H1 (cell line): ENCODE measurements around the gene CYP46A1. TPM values are rescaled to one million over a fixed set of nuclear protein-coding genes. Genes with fewer than 3 reads are reported as not detected.

ENCODE experiments used
- CTCF ChIA-PET: fragments of 300-600 bp; sonication (Branson Sonifier 250); formaldehyde crosslinking; loops from one replicate; lab custom pipeline; 2021; ENCODE audit not compliant: partially characterized antibody; lab: Charles Lee
- POLR2A ChIA-PET: fragments of 300-600 bp; sonication (Branson Sonifier 250); formaldehyde crosslinking; loops from one replicate; lab custom pipeline; 2021; ENCODE audit warnings: inconsistent platforms; ENCODE audit not compliant: partially characterized antibody; lab: Charles Lee
- DNase-seq, 2 experiments: peaks; one replicate each; pipeline versions ENCODE4 v3.0.0 to v3.0.0-alpha.2; 2010 to 2022; ENCODE audit warnings: low spot score in 2 of 2, low read depth in 1 of 2, mixed read lengths in 1 of 2
- FAIRE-seq: peaks from 2 replicates; lab custom pipeline; 2011; peaks lifted over from hg19 to GRCh38; lab: Jason Lieb, UNC
- H2AFZ ChIP-seq: 2 replicates; pipeline ENCODE4 v1.8.1; 2012; ENCODE audit warnings: low read length, inconsistent platforms
- H2AK5ac ChIP-seq: 2 replicates; pipeline ENCODE4 v1.6.1; 2013; ENCODE audit warnings: low read depth, low read length
- H2BK120ac ChIP-seq: replicated peaks from 2 replicates; pipeline ENCODE3; 2013; ENCODE audit warnings: low read depth, low read length, inconsistent platforms
- H2BK12ac ChIP-seq: 2 replicates; pipeline ENCODE4 v1.6.1; 2013; ENCODE audit warnings: low read depth, low read length
- H2BK15ac ChIP-seq: 2 replicates; pipeline ENCODE4 v1.6.1; 2013; ENCODE audit warnings: low read length
- H2BK20ac ChIP-seq: 2 replicates; pipeline ENCODE4 v1.6.1; 2013; ENCODE audit warnings: low read length
- H2BK5ac ChIP-seq: 2 replicates; pipeline ENCODE4 v1.6.1; 2013; ENCODE audit warnings: low read depth, low read length
- H3K14ac ChIP-seq: 2 replicates; pipeline ENCODE4 v1.6.1; 2013; ENCODE audit warnings: inconsistent platforms; ENCODE audit not compliant: insufficient read length
- H3K18ac ChIP-seq: 2 replicates; pipeline ENCODE4 v1.6.1; 2013; ENCODE audit warnings: low read length; ENCODE audit errors: extremely low read depth
- H3K23ac ChIP-seq: 2 replicates; pipeline ENCODE4 v1.6.1; 2013; ENCODE audit warnings: inconsistent platforms; ENCODE audit not compliant: insufficient read length
- H3K23me2 ChIP-seq: 2 replicates; pipeline ENCODE4 v1.6.1; 2013; ENCODE audit warnings: low read depth, low read length
- H3K27ac ChIP-seq: 2 replicates; pipeline ENCODE4 v1.6.1; 2011; ENCODE audit warnings: low read depth, low read length, inconsistent platforms
- H3K27me3 ChIP-seq, 4 experiments: replicated peaks in 1 of 4; 1 replicate in 1 of 4; 2 replicates in 3 of 4; pipeline versions ENCODE4 v1.6.1 to v1.8.1; 2011 to 2013; ENCODE audit warnings: low read length in 3 of 4, mild to moderate bottlenecking in 3 of 4, inconsistent platforms in 2 of 4, mixed read lengths in 2 of 4, moderate library complexity in 1 of 4; ENCODE audit not compliant: control insufficient read depth in 3 of 4, insufficient read depth in 3 of 4; ENCODE audit errors: extremely low read depth in 1 of 4
- H3K36me3 ChIP-seq, 4 experiments: 2 replicates each; pipeline versions ENCODE4 v1.6.1 to v1.8.1; 2011 to 2013; ENCODE audit warnings: mild to moderate bottlenecking in 4 of 4, low read length in 3 of 4, moderate library complexity in 2 of 4, control low read depth in 1 of 4, inconsistent platforms in 1 of 4; ENCODE audit not compliant: insufficient read depth in 4 of 4, control insufficient read depth in 2 of 4
- H3K4ac ChIP-seq: replicated peaks from 2 replicates; pipeline ENCODE3; 2013; ENCODE audit warnings: low read length, low read depth, mixed read lengths, inconsistent platforms; ENCODE audit not compliant: insufficient read length
- H3K4me1 ChIP-seq, 4 experiments: replicated peaks in 1 of 4; 1 replicate in 1 of 4; 2 replicates in 3 of 4; pipeline versions ENCODE4 v1.6.1 to v1.8.1; 2011 to 2013; ENCODE audit warnings: low read length in 3 of 4, inconsistent platforms in 2 of 4, mixed read lengths in 1 of 4; ENCODE audit not compliant: insufficient read depth in 4 of 4, control insufficient read depth in 3 of 4
- H3K4me2 ChIP-seq, 2 experiments: 2 replicates each; pipeline versions ENCODE4 v1.6.1 to v1.8.1; 2011 to 2013; ENCODE audit warnings: low read depth in 2 of 2, low read length in 2 of 2, control low read depth in 1 of 2, inconsistent platforms in 1 of 2, mild to moderate bottlenecking in 1 of 2; ENCODE audit not compliant: insufficient read depth in 1 of 2
- H3K4me3 ChIP-seq, 4 experiments: fragments of 200-600, 300-600 bp in 1 of 4; sonication (generic), shearing (Covaris generic), sonication (Bioruptor Twin) in 1 of 4; 2 replicates each; pipeline versions ENCODE4 v1.5.1 to v1.8.1; 2011 to 2016; ENCODE audit warnings: low read length in 4 of 4, low read depth in 3 of 4, control low read depth in 2 of 4, inconsistent platforms in 2 of 4, mild to moderate bottlenecking in 2 of 4, mixed read lengths in 1 of 4, moderate library complexity in 1 of 4; ENCODE audit not compliant: insufficient read depth in 2 of 4; ENCODE audit errors: extremely low read depth in 1 of 4
- H3K56ac ChIP-seq: replicated peaks from 2 replicates; pipeline ENCODE3; 2013; ENCODE audit warnings: low read depth, mild to moderate bottlenecking, mixed read lengths, low read length, inconsistent platforms; ENCODE audit not compliant: insufficient read length
- H3K79me1 ChIP-seq: 2 replicates; pipeline ENCODE4 v1.6.1; 2013; ENCODE audit warnings: low read depth, low read length, control low read depth
- H3K79me2 ChIP-seq, 2 experiments: 2 replicates each; pipeline versions ENCODE4 v1.6.1 to v1.8.1; 2012 to 2013; ENCODE audit warnings: low read length in 2 of 2, mild to moderate bottlenecking in 2 of 2, inconsistent platforms in 1 of 2; ENCODE audit not compliant: insufficient read depth in 2 of 2, control insufficient read depth in 1 of 2
- H3K9ac ChIP-seq, 4 experiments: replicated peaks in 1 of 4; 1 replicate in 1 of 4; 2 replicates in 3 of 4; pipeline versions ENCODE4 v1.6.1 to v1.8.1; 2011 to 2013; ENCODE audit warnings: low read depth in 3 of 4, low read length in 3 of 4, control low read depth in 2 of 4, mild to moderate bottlenecking in 2 of 4, moderate library complexity in 2 of 4, inconsistent platforms in 1 of 4; ENCODE audit errors: extremely low read depth in 1 of 4
- H3K9me3 ChIP-seq, 2 experiments: 2 replicates each; pipeline versions ENCODE4 v1.6.1 to v1.8.1; 2012 to 2013; ENCODE audit warnings: mild to moderate bottlenecking in 2 of 2, moderate library complexity in 2 of 2, control low read depth in 1 of 2, inconsistent platforms in 1 of 2, low read depth in 1 of 2, low read length in 1 of 2, mixed read lengths in 1 of 2; ENCODE audit not compliant: insufficient read depth in 2 of 2
- H4K20me1 ChIP-seq, 2 experiments: replicated peaks in 1 of 2; 2 replicates each; pipeline versions ENCODE3 to v1.8.1; 2011 to 2013; ENCODE audit warnings: inconsistent platforms in 2 of 2, low read length in 2 of 2, mild to moderate bottlenecking in 1 of 2; ENCODE audit not compliant: insufficient read depth in 2 of 2, control insufficient read depth in 1 of 2
- H4K5ac ChIP-seq: 2 replicates; pipeline ENCODE4 v1.6.1; 2013; ENCODE audit warnings: low read length, low read depth, mixed read lengths, inconsistent platforms; ENCODE audit not compliant: insufficient read length
- H4K8ac ChIP-seq: 2 replicates; pipeline ENCODE4 v1.8.0; 2013; ENCODE audit warnings: mild to moderate bottlenecking, moderate library complexity, low read length, inconsistent platforms; ENCODE audit not compliant: insufficient read depth; ENCODE audit errors: extremely low read depth
- H4K91ac ChIP-seq: replicated peaks from 2 replicates; pipeline ENCODE3; 2013; ENCODE audit warnings: low read length, mixed read lengths, inconsistent platforms; ENCODE audit not compliant: insufficient read length
- BCL11A ChIP-seq, 2 experiments: IDR thresholded peaks; one replicate each; pipeline ENCODE4 v1.6.1; 2011; ENCODE audit warnings: low read depth in 2 of 2, low read length in 2 of 2, mild to moderate bottlenecking in 2 of 2
- EGR1 ChIP-seq: IDR thresholded peaks from 2 replicates; pipeline ENCODE4 v1.6.1; 2011; ENCODE audit warnings: low read depth, low read length, borderline replicate concordance
- EP300 ChIP-seq, 2 experiments: IDR thresholded peaks; 1 replicate in 1 of 2; 2 replicates in 1 of 2; pipeline ENCODE4 v1.6.1; 2011 to 2012; ENCODE audit warnings: low read depth in 2 of 2, low read length in 2 of 2, mild to moderate bottlenecking in 2 of 2, borderline replicate concordance in 1 of 2, inconsistent platforms in 1 of 2, moderate library complexity in 1 of 2
- FOSL1 ChIP-seq: IDR thresholded peaks from 2 replicates; pipeline ENCODE4 v1.6.1; 2011; ENCODE audit warnings: mild to moderate bottlenecking, low read depth, low read length, moderate library complexity; ENCODE audit not compliant: insufficient read depth
- RBBP5 ChIP-seq: IDR thresholded peaks from 2 replicates; pipeline ENCODE4 v1.7.1; 2012; ENCODE audit warnings: low read depth, mild to moderate bottlenecking, inconsistent platforms, low read length, moderate library complexity, borderline replicate concordance
- YY1 ChIP-seq: IDR thresholded peaks from 2 replicates; pipeline ENCODE4 v1.6.1; 2011; ENCODE audit warnings: low read depth, mild to moderate bottlenecking, low read length
- WGBS, 2 experiments: shearing (Covaris generic) in 1 of 2; methylation state at CpG; one replicate each; pipeline versions ENCODE4 v1.1.6 to v1.1.7; 2013 to 2015; ENCODE audit warnings: low lambda C conversion rate in 2 of 2, mixed read lengths in 2 of 2, inconsistent platforms in 1 of 2, low coverage in 1 of 2, missing lambda C conversion rate in 1 of 2; ENCODE audit not compliant: insufficient replicate concordance in 2 of 2, insufficient coverage in 1 of 2, insufficient read length in 1 of 2; ENCODE audit errors: extremely low coverage in 1 of 2, missing lambda C conversion rate in 1 of 2; 5-methylcytosine and 5-hydroxymethylcytosine counted together
- polyA plus RNA-seq, 7 experiments: library from polyadenylated mRNA; depleted of rRNA in 3 of 7; stranded (reverse) in 5 of 7; unstranded in 2 of 7; fragments of >200 nt in 5 of 7; fragments of 200-250 nt in 2 of 7; gene quantifications; 1 replicate in 5 of 7; 2 replicates in 1 of 7; 4 replicates in 1 of 7; pipeline versions ENCODE4 v1.2.1 to v1.2.3, GENCODE V29; 2011 to 2013; ENCODE audit warnings: missing spikeins in 2 of 7, mixed read lengths in 2 of 7
- total RNA-seq: library from RNA; stranded (reverse); fragmentation: NEBNext Ultra II Directional; extraction: Animal tissue kit (Norgen Biotek cat#: 25700); gene quantifications from 2 replicates; pipeline ENCODE4 v1.2.1, GENCODE V29; 2021

Gene CYP46A1
- total and polyA plus RNA-seq, 2 of the 8 experiments (the other 6 are each of a cell fraction or from before 2014, with no cell fraction given): 0.41 to 1.3 TPM

DNA sequence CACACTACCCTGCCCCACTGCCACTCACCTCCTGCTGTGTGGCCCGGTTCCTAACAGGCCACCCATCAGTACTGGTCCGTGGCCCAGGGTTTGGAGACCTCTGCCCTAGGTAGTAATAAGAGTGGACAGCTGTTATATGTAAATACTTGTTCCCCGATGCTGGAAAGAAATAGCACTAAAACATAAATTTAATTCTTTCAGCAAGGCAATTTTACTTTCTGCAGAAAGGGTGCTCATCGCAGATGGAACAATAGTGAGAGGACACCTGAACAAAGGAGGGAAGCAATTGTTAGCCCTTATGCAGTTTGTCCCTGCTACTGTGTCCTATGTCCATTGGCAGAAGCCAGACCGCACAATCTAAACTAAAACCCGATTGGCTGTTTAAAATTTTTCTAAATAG, 5.9 kb upstream of the CYP46A1 start:
- H3K27ac ChIP-seq: no peak overlapping the region
- CTCF ChIA-PET: interaction anchor here (1.4 to 2.8 kb wide), 2 partner anchors 10 to 21 kb away, joined by 5 to 22 read pairs; no protein-coding TSS in a partner anchor
- H3K79me2 ChIP-seq: no peaks in the 10 kb centered on the region
- H4K91ac ChIP-seq: no peak overlapping the region
- H2BK12ac ChIP-seq: no peak overlapping the region
- H3K56ac ChIP-seq: no peak overlapping the region
- no peaks in the 10 kb centered on the region for H3K27me3 ChIP-seq
- no peaks in the 10 kb centered on the region for H4K20me1 ChIP-seq
- no peak overlapping the region for H3K18ac ChIP-seq
- no peak for FAIRE-seq
- no peak overlapping the region for H2BK20ac ChIP-seq
- POLR2A ChIA-PET: interaction anchor here (2.1 kb wide), 1 partner anchor 10 kb away, joined by 4 read pairs; no protein-coding TSS in a partner anchor
- 96% methylated on average over 6 of the region's 6 CpGs; no CpG with 5 or more reads in 1 of the 2 experiments for WGBS, 2 experiments
- no peak overlapping the region for H2AFZ ChIP-seq
- H3K23me2 ChIP-seq: peaks cover 4% of the 10 kb centered on the region
- H2BK5ac ChIP-seq: no peak overlapping the region
- no peaks in the 10 kb centered on the region for H3K36me3 ChIP-seq
- H3K4ac ChIP-seq: no peak overlapping the region
- no peak overlapping the region for H3K23ac ChIP-seq
- no peak overlapping the region for H3K4me3 ChIP-seq
- peaks cover 2 to 8% (median 6%) of the 10 kb centered on the region in 4 experiments; a peak in 6 of 7 replicates for H3K4me1 ChIP-seq
- TF ChIP-seq FOSL1: no peak
- TF ChIP-seq EP300 (IDR thresholded peaks at IDR 0.05; ENCODE audit: borderline replicate concordance in 1 of 2, low read depth in 2 of 2, low read length in 2 of 2): no peak
- no peak for TF ChIP-seq BCL11A (IDR thresholded peaks at IDR 0.05; ENCODE audit: low read depth in 2 of 2, low read length in 2 of 2)
- TF ChIP-seq YY1: no peak
- no peak for TF ChIP-seq RBBP5
- TF ChIP-seq EGR1: no peak
- TF ChIP-seq, all 59 proteins: peak for 0
- Histone ChIP-seq H3K9ac (no peak overlapping the region), H2BK15ac (no peak overlapping the region), H2BK120ac (no peak overlapping the region), H2AK5ac (no peak overlapping the region), H3K9me3 (peaks cover 6 to 10% of the 10 kb centered on the region in 2 experiments; a peak in 3 of 4 replicates), H3K14ac (no peak overlapping the region), H3K79me1 (no peaks in the 10 kb centered on the region), H4K8ac (no peak overlapping the region), H3K4me2 (no peak overlapping the region), H4K5ac (no peak overlapping the region)
- no peak for DNase-seq
